B cell (primary cell): Measurements from ENCODE around the gene TRIO. TPM values are rescaled to one million over a fixed set of nuclear protein-coding genes. Genes with fewer than 3 reads are reported as not detected.

Experiments
- ATAC-seq: fragments of 200-7000 bp; cut with Tn5 transposase; one replicate; pipeline ENCODE4 v1.10.0; 2021; ENCODE audit warnings: low read depth, mild to moderate bottlenecking, moderate number of reproducible peaks, moderate library complexity
- CTCF ChIA-PET: fragments of 350-600 bp; sonication (Branson Sonifier 250); formaldehyde crosslinking; loops from one replicate; lab custom pipeline; 2021; ENCODE audit warnings: antibody characterized with exemption, inconsistent platforms; lab: Charles Lee
- POLR2A ChIA-PET: fragments of 350-600 bp; sonication (Branson Sonifier 250); formaldehyde crosslinking; loops from one replicate; lab custom pipeline; 2021; ENCODE audit warnings: antibody characterized with exemption; lab: Charles Lee
- DNase-seq: peaks from one replicate; pipeline ENCODE4 v3.0.0; 2013
- H2AFZ ChIP-seq: 2 replicates; pipeline ENCODE4 v1.6.1; 2012; ENCODE audit warnings: mild to moderate bottlenecking, low read depth, low read length; ENCODE audit not compliant: insufficient read depth, poor library complexity, severe bottlenecking
- H3K27ac ChIP-seq, 2 donors: 1 replicate in 1 of 2; 2 replicates in 1 of 2; pipeline ENCODE4 v1.5.1; 2012 to 2013; ENCODE audit warnings: low read length in 2 of 2, mild to moderate bottlenecking in 2 of 2, moderate library complexity in 1 of 2
- H3K27me3 ChIP-seq, 4 experiments: fragments of 200-600 bp in 1 of 4; sonication (generic) in 1 of 4; replicated peaks in 1 of 4; 1 replicate in 2 of 4; 2 replicates in 2 of 4; pipeline versions ENCODE4 v1.6.1 to v1.7.0; 2013 to 2016; ENCODE audit warnings: low read length in 3 of 4, mild to moderate bottlenecking in 2 of 4, mixed read lengths in 1 of 4, moderate library complexity in 1 of 4; ENCODE audit not compliant: insufficient read depth in 4 of 4, control insufficient read depth in 3 of 4; ENCODE audit errors: control extremely low read depth in 1 of 4
- H3K36me3 ChIP-seq, 2 experiments: replicated peaks in 1 of 2; 1 replicate in 1 of 2; 2 replicates in 1 of 2; pipeline versions ENCODE4 v1.6.1 to v1.7.1; 2013; ENCODE audit warnings: low read length in 1 of 2; ENCODE audit not compliant: insufficient read depth in 2 of 2, control insufficient read depth in 1 of 2; ENCODE audit errors: control extremely low read depth in 1 of 2, extremely low read depth in 1 of 2
- H3K4me1 ChIP-seq, 2 donors: fragments of 200-600 bp in 1 of 2; sonication (generic) in 1 of 2; 1 replicate in 1 of 2; 2 replicates in 1 of 2; pipeline versions ENCODE4 v1.5.1 to v1.6.1; 2013 to 2017; ENCODE audit warnings: low read length in 2 of 2; ENCODE audit not compliant: control insufficient read depth in 2 of 2, insufficient read depth in 2 of 2
- H3K4me2 ChIP-seq: replicated peaks from 2 replicates; pipeline ENCODE3; 2012; ENCODE audit warnings: mild to moderate bottlenecking, low read depth, low read length; ENCODE audit not compliant: poor library complexity, severe bottlenecking
- H3K4me3 ChIP-seq, 5 experiments: fragments of 200-600 bp in 1 of 5; sonication (generic) in 1 of 5; 1 replicate in 3 of 5; 2 replicates in 2 of 5; pipeline versions ENCODE4 v1.5.1 to v1.7.0; 2011 to 2016; ENCODE audit warnings: low read length in 4 of 5, mild to moderate bottlenecking in 4 of 5, low read depth in 2 of 5, control low read depth in 1 of 5, moderate library complexity in 1 of 5; ENCODE audit not compliant: insufficient read depth in 1 of 5; ENCODE audit errors: control extremely low read depth in 1 of 5, extremely low read depth in 1 of 5
- H3K79me2 ChIP-seq: fragments of 200-600 bp; sonication (generic); one replicate; pipeline ENCODE4 v1.6.0; 2016; ENCODE audit warnings: low read length; ENCODE audit not compliant: control insufficient read depth, insufficient read depth
- H3K9ac ChIP-seq: fragments of 200-600 bp; sonication (generic); 2 replicates; pipeline ENCODE4 v1.6.1; 2017; ENCODE audit warnings: mild to moderate bottlenecking, low read length, moderate library complexity
- H3K9me3 ChIP-seq, 3 donors: one replicate each; pipeline versions ENCODE4 v1.6.1 to v1.7.1; 2013; ENCODE audit warnings: low read length in 2 of 3; ENCODE audit not compliant: control insufficient read depth in 2 of 3, insufficient read depth in 1 of 3; ENCODE audit errors: control extremely low read depth in 1 of 3
- H4K20me1 ChIP-seq: 2 replicates; pipeline ENCODE4 v1.6.0; 2012; ENCODE audit warnings: mild to moderate bottlenecking, low read length; ENCODE audit not compliant: insufficient read depth, control insufficient read depth, poor library complexity, severe bottlenecking
- H3K27ac Mint-ChIP-seq: one replicate; pipeline ENCODE4 v1.8.0; 2021; ENCODE audit warnings: mixed read lengths
- H3K27me3 Mint-ChIP-seq: one replicate; pipeline ENCODE4 v1.8.0; 2021; ENCODE audit warnings: mixed read lengths
- H3K4me1 Mint-ChIP-seq: one replicate; pipeline ENCODE4 v1.8.0; 2021; ENCODE audit warnings: mixed read lengths
- H3K4me3 Mint-ChIP-seq: one replicate; pipeline ENCODE4 v1.8.0; 2021; ENCODE audit warnings: mixed read lengths
- H3K9me3 Mint-ChIP-seq: one replicate; pipeline ENCODE4 v1.8.0; 2022; ENCODE audit warnings: mixed read lengths; ENCODE audit not compliant: insufficient read depth
- EZH2 ChIP-seq: IDR thresholded peaks from 2 replicates; pipeline ENCODE4 v1.6.1; 2012; ENCODE audit warnings: borderline replicate concordance, low read depth, mild to moderate bottlenecking, moderate library complexity, low read length; ENCODE audit not compliant: insufficient read depth, poor library complexity, severe bottlenecking
- WGBS: methylation state at CpG from one replicate; pipeline ENCODE4 v1.1.5; 2013; ENCODE audit warnings: missing lambda C conversion rate; ENCODE audit not compliant: insufficient coverage; 5-methylcytosine and 5-hydroxymethylcytosine counted together
- intact Hi-C: fragments of 100-400 bp; cut with micrococcal nuclease; formaldehyde crosslinking; loops from one replicate; pipeline ENCODE4 v1.10.0; 2022
- polyA plus RNA-seq: library from polyadenylated mRNA; depleted of rRNA; stranded (reverse); fragments of >200 nt; gene quantifications from 2 replicates; pipeline ENCODE4 v1.2.3, GENCODE V29; 2012
- total RNA-seq, 2 donors: library from RNA; stranded (reverse); fragments of 120-200 nt in 1 of 2; gene quantifications; 1 replicate in 1 of 2; 2 replicates in 1 of 2; pipeline versions ENCODE4 v1.2.3 to v1.2.4, GENCODE V29; 2013 to 2022
- TF ChIP-seq, protein P1 (sequence below): fragments of 200-600 bp; IDR thresholded peaks from one replicate; pipeline ENCODE4 v1.8.0; 2022; ENCODE audit warnings: antibody characterized with exemption, mild to moderate bottlenecking

The TRIO gene
- total and polyA plus RNA-seq, 2 donors (not counting 1 experiment from before 2014, with no cell fraction given): 90.5 to 479 TPM

DNA sequence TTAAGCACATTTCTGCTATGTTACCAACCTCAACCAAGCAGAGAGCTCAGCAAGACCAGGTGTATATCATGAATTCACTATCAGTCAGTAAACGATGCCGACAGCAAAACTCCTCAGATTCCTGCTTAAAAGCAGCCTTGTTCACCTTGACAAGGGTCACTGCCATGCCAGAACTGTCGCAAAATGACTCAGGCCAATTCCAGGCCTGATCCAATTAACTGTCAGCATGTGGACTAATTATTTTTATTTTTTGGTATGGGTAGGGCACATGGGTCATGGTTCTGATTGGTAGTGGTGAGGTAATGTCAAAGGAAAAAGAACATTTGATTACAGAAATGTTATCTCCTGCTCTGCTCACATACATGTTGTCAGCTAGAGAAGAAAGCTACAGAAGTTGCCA, 224.2 kb downstream of the TRIO start:
- DNase-seq (no peak), ATAC-seq (no peak)
- Histone ChIP-seq H3K4me2 (no peak overlapping the region), H3K27me3 (no peaks in the 10 kb centered on the region), H3K9me3 (no peaks in the 10 kb centered on the region), H4K20me1 (peaks cover 10% of the 10 kb centered on the region), H2AFZ (no peak overlapping the region), H3K27ac (no peak overlapping the region), H3K79me2 (no peaks in the 10 kb centered on the region), H3K9ac (no peak overlapping the region), H3K36me3 (peaks cover 35 to 90% of the 10 kb centered on the region in 2 experiments), H3K4me1 (peaks cover 10 to 13% of the 10 kb centered on the region in 2 donors), H3K4me3 (no peak overlapping the region)
- intact Hi-C loops: no loop called here
- ChIA-PET POLR2A (no interaction called here), CTCF (interaction anchor here (1.0 to 2.7 kb wide), 2 partner anchors 15 to 41 kb away, joined by 4 to 13 read pairs; no protein-coding TSS in a partner anchor)
- H3K4me3 Mint-ChIP-seq: no peak overlapping the region
- WGBS: 97% methylated on average over 3 of the region's 3 CpGs
- no peaks in the 10 kb centered on the region for H3K9me3 Mint-ChIP-seq
- TF ChIP-seq EZH2: no peak
- TF ChIP-seq, protein P1, sequence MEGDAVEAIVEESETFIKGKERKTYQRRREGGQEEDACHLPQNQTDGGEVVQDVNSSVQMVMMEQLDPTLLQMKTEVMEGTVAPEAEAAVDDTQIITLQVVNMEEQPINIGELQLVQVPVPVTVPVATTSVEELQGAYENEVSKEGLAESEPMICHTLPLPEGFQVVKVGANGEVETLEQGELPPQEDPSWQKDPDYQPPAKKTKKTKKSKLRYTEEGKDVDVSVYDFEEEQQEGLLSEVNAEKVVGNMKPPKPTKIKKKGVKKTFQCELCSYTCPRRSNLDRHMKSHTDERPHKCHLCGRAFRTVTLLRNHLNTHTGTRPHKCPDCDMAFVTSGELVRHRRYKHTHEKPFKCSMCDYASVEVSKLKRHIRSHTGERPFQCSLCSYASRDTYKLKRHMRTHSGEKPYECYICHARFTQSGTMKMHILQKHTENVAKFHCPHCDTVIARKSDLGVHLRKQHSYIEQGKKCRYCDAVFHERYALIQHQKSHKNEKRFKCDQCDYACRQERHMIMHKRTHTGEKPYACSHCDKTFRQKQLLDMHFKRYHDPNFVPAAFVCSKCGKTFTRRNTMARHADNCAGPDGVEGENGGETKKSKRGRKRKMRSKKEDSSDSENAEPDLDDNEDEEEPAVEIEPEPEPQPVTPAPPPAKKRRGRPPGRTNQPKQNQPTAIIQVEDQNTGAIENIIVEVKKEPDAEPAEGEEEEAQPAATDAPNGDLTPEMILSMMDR: no peak
- H3K27ac Mint-ChIP-seq: no peak overlapping the region
- peaks cover 12% of the 10 kb centered on the region for H3K4me1 Mint-ChIP-seq
- no peaks in the 10 kb centered on the region for H3K27me3 Mint-ChIP-seq

DNA sequence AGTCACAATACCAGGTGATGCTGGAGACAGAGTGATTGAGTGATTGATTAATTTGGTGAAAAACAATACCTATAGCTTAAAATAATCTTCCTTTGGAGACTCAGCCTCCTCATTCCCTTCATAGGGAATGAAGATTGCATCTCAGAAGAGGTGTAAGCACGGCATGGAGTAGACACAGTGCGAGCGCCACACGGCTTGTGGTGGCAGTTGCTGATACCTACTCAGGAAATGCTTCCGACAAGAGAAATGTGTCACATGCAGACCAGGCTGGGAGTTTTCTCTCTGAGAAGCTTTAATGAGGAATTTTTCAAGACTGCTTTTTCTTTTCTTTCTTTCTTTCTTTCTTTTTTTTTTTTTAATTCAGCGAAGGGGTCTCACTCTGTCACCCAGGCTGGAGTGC, 226.6 kb downstream of the TRIO start:
- Histone ChIP-seq H3K27ac (no peak overlapping the region), H3K4me2 (no peak overlapping the region), H3K9me3 (no peaks in the 10 kb centered on the region), H3K9ac (no peak overlapping the region), H3K4me3 (no peak overlapping the region), H2AFZ (no peak overlapping the region), H3K27me3 (no peaks in the 10 kb centered on the region), H3K4me1 (peaks cover 10 to 15% of the 10 kb centered on the region in 2 donors), H4K20me1 (peaks cover 9% of the 10 kb centered on the region), H3K36me3 (peaks cover 33 to 92% of the 10 kb centered on the region in 2 experiments), H3K79me2 (no peaks in the 10 kb centered on the region)
- peaks cover 18% of the 10 kb centered on the region for H3K4me1 Mint-ChIP-seq
- no peak for DNase-seq
- no peak overlapping the region for H3K27ac Mint-ChIP-seq
- H3K4me3 Mint-ChIP-seq: no peak overlapping the region
- TF ChIP-seq, protein P1: no peak
- TF ChIP-seq EZH2: no peak
- no peaks in the 10 kb centered on the region for H3K27me3 Mint-ChIP-seq
- intact Hi-C loops: no loop called here
- POLR2A ChIA-PET: no interaction called here
- WGBS: 97% methylated on average over 6 of the region's 6 CpGs
- no peak for ATAC-seq
- H3K9me3 Mint-ChIP-seq: no peaks in the 10 kb centered on the region
- CTCF ChIA-PET: interaction anchor here (0.8 to 1.2 kb wide), 3 partner anchors 9 to 29 kb away, joined by 3 read pairs; no protein-coding TSS in a partner anchor
